CD1c-positive myeloid dendritic cell (primary cell): ENCODE data around the gene HERC3.
A peak's percentile ranks its signal among the peaks of the same experiment; 100 is the strongest.

Source experiments
- DNase-seq: peaks from one replicate; pipeline ENCODE4 v3.0.0-alpha.2; 2016; ENCODE audit errors: extremely low spot score

The HERC3 gene

GRCh38 chr4:88591787-88592599, at the start of gene HERC3:
TSS of gene HERC3 (plus strand) at chr4:88592480. CDS start at chr4:88605824, 13,344 bp downstream.
- DNase-seq, result peak; percentile 96

GRCh38 chr4:88549815-88550214, 42.5 kb upstream of the HERC3 start:
- no peak for DNase-seq

- DNase-seq, result no peak
Measured at GRCh38 chr4:88567591-88567990, 24.7 kb upstream of the HERC3 start.

GRCh38 chr4:88570001-88570400, 22.3 kb upstream of the HERC3 start:
- no peak for DNase-seq

GRCh38 chr4:88573276-88573980, 18.9 kb upstream of the HERC3 start:
- no peak for DNase-seq

GRCh38 chr4:88573995-88574394, 18.3 kb upstream of the HERC3 start:
- no peak for DNase-seq

- no peak for DNase-seq
Measured at GRCh38 chr4:88575186-88575585, 17.1 kb upstream of the HERC3 start.

GRCh38 chr4:88582493-88582892, 9.8 kb upstream of the HERC3 start:
- no peak for DNase-seq

GRCh38 chr4:88583631-88584470, 8.4 kb upstream of the HERC3 start:
- DNase-seq, result no peak

- DNase-seq, result no peak
Measured at GRCh38 chr4:88584471-88584900, 7.8 kb upstream of the HERC3 start.

- DNase-seq, result no peak
Measured at GRCh38 chr4:88585917-88586316, 6.4 kb upstream of the HERC3 start.

- DNase-seq, result no peak
Measured at GRCh38 chr4:88587306-88587705, 5.0 kb upstream of the HERC3 start.

- DNase-seq, result peak; percentile 92
Measured at GRCh38 chr4:88592600-88593448, 544 bp downstream of the HERC3 start.

- DNase-seq, result no peak
Measured at GRCh38 chr4:88597970-88598660, 5.8 kb downstream of the HERC3 start.

- no peak for DNase-seq
Measured at GRCh38 chr4:88599298-88599697, 7.0 kb downstream of the HERC3 start.

GRCh38 chr4:88599714-88600113, 7.4 kb downstream of the HERC3 start:
- DNase-seq, result no peak

- no peak for DNase-seq
Measured at GRCh38 chr4:88600176-88600838, 8.0 kb downstream of the HERC3 start.

- no peak for DNase-seq
Measured at GRCh38 chr4:88604978-88605678, 12.8 kb downstream of the HERC3 start.

- no peak for DNase-seq
Measured at GRCh38 chr4:88605736-88606135, 13.5 kb downstream of the HERC3 start.
